OCI-LY3 (cell line): Measurements from ENCODE around the gene NRXN3.

Source experiments
- EZH2phosphoT487 ChIP-seq: fragments of 200-600 bp; shearing (Covaris generic); IDR thresholded peaks from 2 replicates; pipeline ENCODE4 v1.6.1; 2018; ENCODE audit warnings: antibody characterized with exemption, mixed run types, low read depth
- TF ChIP-seq, protein P1 (sequence below): fragments of 200-600, 300-600 bp; sonication (generic); IDR thresholded peaks from 2 replicates; pipeline ENCODE4 v1.5.1; 2014; ENCODE audit warnings: antibody characterized with exemption, low read length, low read depth

- TF ChIP-seq, protein P1, sequence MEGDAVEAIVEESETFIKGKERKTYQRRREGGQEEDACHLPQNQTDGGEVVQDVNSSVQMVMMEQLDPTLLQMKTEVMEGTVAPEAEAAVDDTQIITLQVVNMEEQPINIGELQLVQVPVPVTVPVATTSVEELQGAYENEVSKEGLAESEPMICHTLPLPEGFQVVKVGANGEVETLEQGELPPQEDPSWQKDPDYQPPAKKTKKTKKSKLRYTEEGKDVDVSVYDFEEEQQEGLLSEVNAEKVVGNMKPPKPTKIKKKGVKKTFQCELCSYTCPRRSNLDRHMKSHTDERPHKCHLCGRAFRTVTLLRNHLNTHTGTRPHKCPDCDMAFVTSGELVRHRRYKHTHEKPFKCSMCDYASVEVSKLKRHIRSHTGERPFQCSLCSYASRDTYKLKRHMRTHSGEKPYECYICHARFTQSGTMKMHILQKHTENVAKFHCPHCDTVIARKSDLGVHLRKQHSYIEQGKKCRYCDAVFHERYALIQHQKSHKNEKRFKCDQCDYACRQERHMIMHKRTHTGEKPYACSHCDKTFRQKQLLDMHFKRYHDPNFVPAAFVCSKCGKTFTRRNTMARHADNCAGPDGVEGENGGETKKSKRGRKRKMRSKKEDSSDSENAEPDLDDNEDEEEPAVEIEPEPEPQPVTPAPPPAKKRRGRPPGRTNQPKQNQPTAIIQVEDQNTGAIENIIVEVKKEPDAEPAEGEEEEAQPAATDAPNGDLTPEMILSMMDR = no peak
- TF ChIP-seq EZH2phosphoT487 = no peak
Observed at GRCh38 chr14:79831195-79831892, 1661.2 kb downstream of the NRXN3 start.
